Gastroesophageal sphincter (tissue), 3 donors: Measurements from ENCODE around the gene KDM5A.

Source experiments
- CTCF ChIP-seq, 4 experiments: fragments of 200-600 bp in 2 of 4; fragments of 450-650 bp in 2 of 4; sonication (generic) in 1 of 4; IDR thresholded peaks; one replicate each; pipeline ENCODE4 v1.5.1; 2017 to 2019; ENCODE audit warnings: antibody characterized with exemption in 4 of 4, mild to moderate bottlenecking in 2 of 4, moderate library complexity in 2 of 4
- EP300 ChIP-seq: sonication (generic); formaldehyde crosslinking; IDR thresholded peaks from one replicate; pipeline ENCODE4 v1.6.1; 2017; ENCODE audit warnings: antibody characterized with exemption, mild to moderate bottlenecking
- POLR2A ChIP-seq, 2 donors: fragments of 450-650 bp; IDR thresholded peaks; one replicate each; pipeline ENCODE4 v1.6.1; 2017; ENCODE audit warnings: antibody characterized with exemption in 2 of 2, mild to moderate bottlenecking in 2 of 2, moderate library complexity in 1 of 2
- POLR2AphosphoS5 ChIP-seq: sonication (generic); formaldehyde crosslinking; IDR thresholded peaks from one replicate; pipeline ENCODE4 v1.6.1; 2017; ENCODE audit warnings: antibody characterized with exemption

- TF ChIP-seq CTCF (IDR thresholded peaks at IDR 0.05): no peak
- TF ChIP-seq POLR2A (IDR thresholded peaks at IDR 0.05): no peak
- no peak for TF ChIP-seq POLR2AphosphoS5
- no peak for TF ChIP-seq EP300
Measured at GRCh38 chr12:271161-271560, 118.0 kb downstream of the KDM5A start.
